HEK293T (cell line): ENCODE results near the gene RIMBP2.

Source experiments
- CTCF ChIA-PET: fragments of 350-600 bp; formaldehyde crosslinking; extraction: SDS; loops from one replicate; lab custom pipeline; 2021; ENCODE audit warnings: antibody characterized with exemption, inconsistent platforms; lab: Yijun Ruan, JAX
- POLR2A ChIA-PET: fragments of 350-600 bp; formaldehyde crosslinking; extraction: SDS; loops from one replicate; lab custom pipeline; 2020; ENCODE audit warnings: antibody characterized with exemption, inconsistent platforms; lab: Yijun Ruan, JAX
- DNase-seq: peaks from one replicate; pipeline ENCODE4 v3.0.0; 2012; ENCODE audit warnings: mixed read lengths; ENCODE audit errors: extremely low spot score
- ARNT ChIP-seq: fragments of 450-650 bp; IDR thresholded peaks from 2 replicates; pipeline ENCODE4 v1.6.1; 2017; ENCODE audit warnings: mild to moderate bottlenecking
- BHLHE40 ChIP-seq: fragments of 450-650 bp; IDR thresholded peaks from 2 replicates; pipeline ENCODE4 v1.6.1; 2016; ENCODE audit warnings: mild to moderate bottlenecking, moderate library complexity, borderline replicate concordance
- CTBP1 ChIP-seq: fragments of 450-650 bp; IDR thresholded peaks from 2 replicates; pipeline ENCODE4 v1.6.1; 2016; ENCODE audit warnings: borderline replicate concordance
- ELF4 ChIP-seq: fragments of 450-650 bp; IDR thresholded peaks from 2 replicates; pipeline ENCODE4 v1.6.1; 2017; ENCODE audit warnings: antibody characterized with exemption
- FOXA1 ChIP-seq: fragments of 450-650 bp; IDR thresholded peaks from 2 replicates; pipeline ENCODE4 v1.6.1; 2016; ENCODE audit warnings: mild to moderate bottlenecking
- FOXK2 ChIP-seq: fragments of 450-650 bp; IDR thresholded peaks from 2 replicates; pipeline ENCODE4 v1.6.1; 2016; ENCODE audit warnings: mild to moderate bottlenecking
- FOXM1 ChIP-seq: fragments of 450-650 bp; IDR thresholded peaks from 2 replicates; pipeline ENCODE4 v1.6.1; 2017; ENCODE audit warnings: mild to moderate bottlenecking, borderline replicate concordance
- HDGF ChIP-seq: fragments of 450-650 bp; IDR thresholded peaks from 2 replicates; pipeline ENCODE4 v1.6.1; 2017; ENCODE audit warnings: antibody characterized with exemption, borderline replicate concordance
- L3MBTL2 ChIP-seq: fragments of 450-650 bp; conservative IDR thresholded peaks from 2 replicates; pipeline ENCODE4 v1.6.1; 2016; ENCODE audit warnings: mild to moderate bottlenecking
- LEF1 ChIP-seq: fragments of 450-650 bp; IDR thresholded peaks from 2 replicates; pipeline ENCODE4 v1.6.1; 2017; ENCODE audit warnings: mild to moderate bottlenecking, borderline replicate concordance
- NFRKB ChIP-seq: fragments of 450-650 bp; IDR thresholded peaks from 2 replicates; pipeline ENCODE4 v1.6.1; 2016; ENCODE audit warnings: mild to moderate bottlenecking, moderate library complexity
- PKNOX1 ChIP-seq: fragments of 450-650 bp; IDR thresholded peaks from 2 replicates; pipeline ENCODE4 v1.6.1; 2016
- SP1 ChIP-seq: fragments of 450-650 bp; IDR thresholded peaks from 2 replicates; pipeline ENCODE4 v1.6.1; 2017
- SUZ12 ChIP-seq: fragments of 450-650 bp; IDR thresholded peaks from 2 replicates; pipeline ENCODE4 v1.6.1; 2016; ENCODE audit warnings: mild to moderate bottlenecking
- TARDBP ChIP-seq: fragments of 450-650 bp; IDR thresholded peaks from 2 replicates; pipeline ENCODE4 v1.6.1; 2016
- ZNF384 ChIP-seq: fragments of 450-650 bp; IDR thresholded peaks from 2 replicates; pipeline ENCODE4 v1.6.1; 2016

RIMBP2 gene

GRCh38 chr12:130412384-130412783 is 303.7 kb downstream of the RIMBP2 start:
- ChIA-PET CTCF (no interaction called here), POLR2A (no interaction called here)
- TF ChIP-seq FOXM1 (no peak), HDGF (no peak), FOXK2 (no peak), ZNF384 (no peak), L3MBTL2 (no peak), NFRKB (no peak), ARNT (no peak), LEF1 (no peak), CTBP1 (no peak), BHLHE40 (no peak), ELF4 (no peak), SUZ12 (no peak), FOXA1 (no peak)
- no peak for DNase-seq

GRCh38 chr12:130405332-130405731 is 310.8 kb downstream of the RIMBP2 start:
- no peak for DNase-seq
- TF ChIP-seq SUZ12, result no peak
- ChIA-PET POLR2A (no interaction called here), CTCF (no interaction called here)

- peak; percentile 19 for DNase-seq
- TF ChIP-seq FOXA1, result no peak
- no peak for TF ChIP-seq FOXK2
- no peak for TF ChIP-seq TARDBP
- CTCF ChIA-PET, result no interaction called here
- POLR2A ChIA-PET, result no interaction called here
Observed at GRCh38 chr12:130401703-130402102, 314.4 kb downstream of the RIMBP2 start.

GRCh38 chr12:130398100-130398848 is 317.8 kb downstream of the RIMBP2 start:
- no peak for TF ChIP-seq NFRKB
- no peak for TF ChIP-seq ZNF384
- TF ChIP-seq SP1, result no peak
- no peak for TF ChIP-seq BHLHE40
- no peak for TF ChIP-seq TARDBP
- no peak for TF ChIP-seq ELF4
- TF ChIP-seq FOXA1, result no peak
- TF ChIP-seq CTBP1, result no peak
- no peak for TF ChIP-seq HDGF
- TF ChIP-seq ARNT, result no peak
- CTCF ChIA-PET, result interaction anchor here (0.6 kb wide), 2 partner anchors 287 to 1752 kb away, joined by 3 to 4 read pairs; no protein-coding TSS in a partner anchor
- no peak for DNase-seq
- POLR2A ChIA-PET, result no interaction called here

GRCh38 chr12:130396667-130397066 is 319.4 kb downstream of the RIMBP2 start:
- POLR2A ChIA-PET, result no interaction called here
- no peak for TF ChIP-seq PKNOX1
- no peak for TF ChIP-seq ZNF384
- TF ChIP-seq FOXK2, result no peak
- TF ChIP-seq HDGF, result no peak
- TF ChIP-seq NFRKB, result no peak
- no peak for DNase-seq
- CTCF ChIA-PET, result no interaction called here

GRCh38 chr12:130394906-130395305 is 321.2 kb downstream of the RIMBP2 start:
- ChIA-PET CTCF (no interaction called here), POLR2A (no interaction called here)
- no peak for TF ChIP-seq PKNOX1
- TF ChIP-seq ZNF384, result no peak
- no peak for TF ChIP-seq ARNT
- no peak for TF ChIP-seq FOXA1
- DNase-seq, result no peak

- POLR2A ChIA-PET, result no interaction called here
- no peak for DNase-seq
- CTCF ChIA-PET, result no interaction called here
- TF ChIP-seq FOXM1 (no peak), SUZ12 (no peak), L3MBTL2 (no peak), ZNF384 (no peak), FOXK2 (no peak), FOXA1 (no peak), HDGF (no peak), TARDBP (no peak), CTBP1 (no peak), BHLHE40 (no peak), NFRKB (no peak), ELF4 (no peak), LEF1 (no peak), PKNOX1 (no peak), ARNT (no peak), SP1 (no peak)
Observed at GRCh38 chr12:130391186-130391585, 324.9 kb downstream of the RIMBP2 start.
